ENCODE data around the gene SKA2. TPM values are rescaled to one million over a fixed set of nuclear protein-coding genes. Genes with fewer than 3 reads are reported as not detected.

SKA2 gene
- total and polyA plus RNA-seq, 4 donors = 20.5 to 111 (median 27.5) TPM

DNA sequence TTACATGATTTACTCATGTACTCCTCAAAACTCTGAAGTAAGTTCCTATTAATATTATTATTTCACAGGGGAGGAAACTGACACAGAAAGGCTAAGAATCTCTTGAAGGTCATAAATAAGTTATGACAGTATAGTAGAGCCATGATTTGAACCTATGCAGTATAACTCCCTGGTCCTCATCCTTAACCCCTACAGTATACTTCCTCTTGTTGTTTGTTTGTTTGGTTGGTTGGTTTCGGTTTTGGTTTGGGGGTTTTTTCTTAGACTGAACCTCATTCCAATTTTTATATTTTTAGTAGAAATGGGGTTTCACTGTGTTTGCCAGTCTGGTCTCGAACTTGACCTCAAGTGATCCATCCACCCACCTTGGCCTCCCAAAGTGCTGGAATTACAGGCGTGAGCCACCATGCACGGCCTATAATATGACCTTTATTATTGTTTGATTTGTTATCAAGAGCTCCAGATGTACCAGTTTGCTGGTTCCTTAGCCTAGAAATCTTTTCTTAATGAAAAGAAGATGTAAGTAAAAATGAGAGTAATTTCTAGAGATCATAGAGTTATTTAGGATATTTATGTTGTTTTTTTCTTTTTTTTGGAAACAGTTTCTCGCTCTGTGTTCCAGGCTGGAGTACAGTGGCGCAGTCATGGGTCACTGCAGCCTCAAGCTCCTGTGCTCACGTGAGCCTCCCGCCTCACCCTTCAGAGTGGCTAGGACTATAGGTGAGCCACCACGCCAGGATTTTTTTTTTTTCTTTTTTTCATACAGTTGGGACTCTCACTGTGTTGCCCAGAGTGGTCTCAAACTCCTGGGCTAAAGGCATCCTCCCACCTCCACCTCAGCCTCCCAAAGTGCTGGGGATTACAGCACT, 5.4 kb upstream of the SKA2 start:
- intact Hi-C loops (cut with DNase I) = no loop called here
- ATAC-seq (ENCODE audit: low FRiP score) (no peak), DNase-seq (no peak)
- Histone ChIP-seq H3K9me3 (ENCODE audit: control insufficient read depth, low read length) (no peaks in the 10 kb centered on the region), H3K27me3 (ENCODE audit: control insufficient read depth in 1 of 2, insufficient read depth in 2 of 2, low read length in 1 of 2) (no peaks in the 10 kb centered on the region), H3K27ac (ENCODE audit: low read depth in 1 of 2, low read length in 2 of 2) (no peak overlapping the region), H3K36me3 (ENCODE audit: control insufficient read depth in 1 of 2, insufficient read depth in 2 of 2, low read length in 1 of 2) (no peaks in the 10 kb centered on the region), H3K4me1 (ENCODE audit: control insufficient read depth in 1 of 2, insufficient read depth in 2 of 2, low read length in 2 of 2) (no peaks in the 10 kb centered on the region), H3K4me3 (ENCODE audit: low read length in 2 of 2) (no peak overlapping the region)
- 94% methylated on average over 9 of the region's 9 CpGs for WGBS, 2 donors

- ATAC-seq (ENCODE audit: low FRiP score) = peak; percentile 97
- Histone ChIP-seq H3K36me3 (ENCODE audit: control insufficient read depth in 1 of 2, insufficient read depth in 2 of 2, low read length in 1 of 2) (no peaks in the 10 kb centered on the region), H3K27ac (ENCODE audit: low read depth in 1 of 2, low read length in 2 of 2) (peak within 1 kb of the TSS in 1 of 2 donors; percentile 79), H3K4me1 (ENCODE audit: control insufficient read depth in 1 of 2, insufficient read depth in 2 of 2, low read length in 2 of 2) (peaks cover 0 to 1% of the 10 kb centered on the region in 2 donors), H3K27me3 (ENCODE audit: control insufficient read depth in 1 of 2, insufficient read depth in 2 of 2, low read length in 1 of 2) (no peaks in the 10 kb centered on the region), H3K9me3 (ENCODE audit: control insufficient read depth, low read length) (no peaks in the 10 kb centered on the region), H3K4me3 (ENCODE audit: low read length in 2 of 2) (peak within 1 kb of the TSS; percentile 58 to 62)
- peak; percentile 95 to 96 for DNase-seq
- WGBS, 2 donors = 1% methylated on average over 25 of the region's 25 CpGs
- intact Hi-C loops (cut with DNase I) = loop anchor here in 1 of 2 donors (5.0 kb wide), 1 partner anchor 48 kb away; the partner anchor contains the start of gene TRIM37
These were observed 622 bp upstream of the SKA2 start, which contains the start of gene PRR11 for GRCh38 chr17:59155439-59156177. TSS of gene PRR11 (plus strand) at chr17:59155746. CDS start at chr17:59169753, 14,007 bp downstream.

DNA sequence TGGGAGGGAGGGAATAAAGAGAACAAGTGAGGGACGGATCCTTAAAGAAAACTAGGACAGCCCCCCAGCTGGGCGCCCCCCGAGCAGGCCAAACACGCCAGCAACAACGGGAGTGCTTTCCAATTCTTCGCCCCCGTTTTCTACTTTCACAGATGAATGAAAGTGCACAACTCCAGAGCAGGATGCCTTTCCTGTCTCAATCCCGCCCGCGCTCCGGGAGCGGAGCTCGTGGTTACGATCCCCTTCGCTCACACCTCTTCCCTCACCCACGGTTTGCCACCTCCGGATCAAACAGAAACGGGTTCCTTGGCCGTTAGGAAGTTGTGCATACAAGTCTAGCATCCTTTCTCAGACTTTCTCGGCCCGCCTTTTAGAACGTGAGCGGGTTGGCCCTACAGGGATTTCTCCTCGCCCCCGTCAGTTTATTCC, 680 bp downstream of the SKA2 start:
- peaks cover 0 to 1% of the 10 kb centered on the region in 2 donors for H3K4me1 ChIP-seq (ENCODE audit: control insufficient read depth in 1 of 2, insufficient read depth in 2 of 2, low read length in 2 of 2)
- no peaks in the 10 kb centered on the region for H3K27me3 ChIP-seq (ENCODE audit: control insufficient read depth in 1 of 2, insufficient read depth in 2 of 2, low read length in 1 of 2)
- DNase-seq (peak in 1 of 2 donors; percentile 78), ATAC-seq (ENCODE audit: low FRiP score) (peak; percentile 2)
- intact Hi-C loops (cut with DNase I) = no loop called here
- H3K36me3 ChIP-seq (ENCODE audit: control insufficient read depth in 1 of 2, insufficient read depth in 2 of 2, low read length in 1 of 2) = no peaks in the 10 kb centered on the region
- H3K9me3 ChIP-seq (ENCODE audit: control insufficient read depth, low read length) = no peaks in the 10 kb centered on the region
- H3K27ac ChIP-seq (ENCODE audit: low read depth in 1 of 2, low read length in 2 of 2) = peak overlapping the region in 1 of 2 donors; percentile 79
- WGBS, 2 donors = 0% methylated on average over 25 of the region's 25 CpGs
- peak overlapping the region; percentile 58 to 62 for H3K4me3 ChIP-seq (ENCODE audit: low read length in 2 of 2)

GRCh38 chr17:59152925-59153324, 2.1 kb downstream of the SKA2 start:
- Histone ChIP-seq H3K27ac (ENCODE audit: low read depth in 1 of 2, low read length in 2 of 2) (no peak overlapping the region), H3K4me3 (ENCODE audit: low read length in 2 of 2) (no peak overlapping the region), H3K4me1 (ENCODE audit: control insufficient read depth in 1 of 2, insufficient read depth in 2 of 2, low read length in 2 of 2) (peaks cover 0 to 1% of the 10 kb centered on the region in 2 donors), H3K9me3 (ENCODE audit: control insufficient read depth, low read length) (no peaks in the 10 kb centered on the region), H3K36me3 (ENCODE audit: control insufficient read depth in 1 of 2, insufficient read depth in 2 of 2, low read length in 1 of 2) (no peaks in the 10 kb centered on the region), H3K27me3 (ENCODE audit: control insufficient read depth in 1 of 2, insufficient read depth in 2 of 2, low read length in 1 of 2) (no peaks in the 10 kb centered on the region)
- 36 to 49% methylated on average over 1 of the region's 1 CpG for WGBS, 2 donors
- intact Hi-C loops (cut with DNase I) = no loop called here
- no peak for ATAC-seq (ENCODE audit: low FRiP score)
- no peak for DNase-seq

- peaks cover 0 to 1% of the 10 kb centered on the region in 2 donors for H3K4me1 ChIP-seq (ENCODE audit: control insufficient read depth in 1 of 2, insufficient read depth in 2 of 2, low read length in 2 of 2)
- WGBS, 2 donors = 58 to 64% methylated on average over 1 of the region's 1 CpG
- no peak overlapping the region for H3K4me3 ChIP-seq (ENCODE audit: low read length in 2 of 2)
- no peaks in the 10 kb centered on the region for H3K27me3 ChIP-seq (ENCODE audit: control insufficient read depth in 1 of 2, insufficient read depth in 2 of 2, low read length in 1 of 2)
- no peaks in the 10 kb centered on the region for H3K36me3 ChIP-seq (ENCODE audit: control insufficient read depth in 1 of 2, insufficient read depth in 2 of 2, low read length in 1 of 2)
- DNase-seq = no peak
- H3K27ac ChIP-seq (ENCODE audit: low read depth in 1 of 2, low read length in 2 of 2) = no peak overlapping the region
- intact Hi-C loops (cut with DNase I) = no loop called here
- no peak for ATAC-seq (ENCODE audit: low FRiP score)
- no peaks in the 10 kb centered on the region for H3K9me3 ChIP-seq (ENCODE audit: control insufficient read depth, low read length)
These were observed 3.4 kb downstream of the SKA2 start for GRCh38 chr17:59151591-59151990.

GRCh38 chr17:59151006-59151405, 4.0 kb downstream of the SKA2 start:
- Histone ChIP-seq H3K27ac (ENCODE audit: low read depth in 1 of 2, low read length in 2 of 2) (no peak overlapping the region), H3K36me3 (ENCODE audit: control insufficient read depth in 1 of 2, insufficient read depth in 2 of 2, low read length in 1 of 2) (no peaks in the 10 kb centered on the region), H3K27me3 (ENCODE audit: control insufficient read depth in 1 of 2, insufficient read depth in 2 of 2, low read length in 1 of 2) (no peaks in the 10 kb centered on the region), H3K4me3 (ENCODE audit: low read length in 2 of 2) (no peak overlapping the region), H3K4me1 (ENCODE audit: control insufficient read depth in 1 of 2, insufficient read depth in 2 of 2, low read length in 2 of 2) (peaks cover 0 to 1% of the 10 kb centered on the region in 2 donors), H3K9me3 (ENCODE audit: control insufficient read depth, low read length) (no peaks in the 10 kb centered on the region)
- ATAC-seq (ENCODE audit: low FRiP score) (no peak), DNase-seq (no peak)
- WGBS, 2 donors = 72 to 73% methylated on average over 5 of the region's 5 CpGs
- intact Hi-C loops (cut with DNase I) = no loop called here

DNA sequence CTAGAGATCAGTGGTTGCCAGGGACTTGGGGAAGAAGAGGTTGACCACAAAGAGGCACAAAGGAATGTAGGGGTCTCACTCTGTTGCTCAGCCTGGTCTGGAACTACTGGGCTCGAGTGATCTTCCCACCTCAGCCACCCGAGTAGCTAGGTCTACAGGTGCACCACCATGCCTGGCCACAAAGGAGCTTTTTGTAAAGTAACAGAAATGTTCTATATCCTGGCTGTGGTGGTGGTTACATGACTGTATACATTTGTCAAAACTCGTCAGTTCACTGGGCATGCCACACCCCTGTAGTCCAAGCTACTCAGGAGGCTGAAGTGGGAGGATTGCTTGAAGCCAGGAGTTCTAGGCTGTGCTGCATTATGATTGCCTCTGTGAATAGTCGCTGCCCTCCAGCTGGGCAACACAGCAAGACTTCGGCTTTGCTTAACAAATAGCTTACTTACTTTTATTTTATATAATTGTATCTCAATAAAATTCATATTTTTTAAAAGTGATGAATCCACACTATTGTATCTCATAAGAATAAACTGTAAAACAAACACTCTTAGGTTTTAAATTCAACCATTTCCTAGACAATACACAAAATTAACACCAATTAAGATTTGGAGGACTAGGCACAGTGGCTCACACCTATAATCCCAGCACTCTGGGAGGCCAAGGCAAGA, 5.0 kb downstream of the SKA2 start:
- Histone ChIP-seq H3K27ac (ENCODE audit: low read depth in 1 of 2, low read length in 2 of 2) (no peak overlapping the region), H3K4me1 (ENCODE audit: control insufficient read depth in 1 of 2, insufficient read depth in 2 of 2, low read length in 2 of 2) (peaks cover 0 to 1% of the 10 kb centered on the region in 2 donors), H3K9me3 (ENCODE audit: control insufficient read depth, low read length) (no peaks in the 10 kb centered on the region), H3K36me3 (ENCODE audit: control insufficient read depth in 1 of 2, insufficient read depth in 2 of 2, low read length in 1 of 2) (no peaks in the 10 kb centered on the region), H3K4me3 (ENCODE audit: low read length in 2 of 2) (no peak overlapping the region), H3K27me3 (ENCODE audit: control insufficient read depth in 1 of 2, insufficient read depth in 2 of 2, low read length in 1 of 2) (no peaks in the 10 kb centered on the region)
- DNase-seq (no peak), ATAC-seq (ENCODE audit: low FRiP score) (no peak)
- 90 to 91% methylated on average over 5 of the region's 5 CpGs for WGBS, 2 donors
- intact Hi-C loops (cut with DNase I) = no loop called here

DNA sequence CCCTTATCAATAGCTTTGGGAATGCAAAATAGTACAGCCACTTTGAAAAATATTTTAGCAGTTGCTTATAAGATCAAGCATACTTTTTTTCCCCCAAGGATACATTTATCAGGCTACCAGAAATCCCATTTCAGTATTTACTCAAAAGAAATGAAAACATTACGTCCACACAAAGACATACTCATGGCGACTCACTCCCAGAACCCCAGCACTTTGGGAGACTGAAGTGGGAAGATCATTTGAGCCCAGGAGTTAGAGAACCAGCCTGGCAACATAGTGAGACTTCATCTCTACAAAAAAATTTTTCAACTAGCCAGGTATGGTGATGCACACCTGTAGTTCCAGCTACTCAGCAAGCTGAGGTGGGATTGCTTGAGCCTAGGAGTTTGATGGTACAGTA, 5.9 kb downstream of the SKA2 start:
- Histone ChIP-seq H3K4me1 (ENCODE audit: control insufficient read depth in 1 of 2, insufficient read depth in 2 of 2, low read length in 2 of 2) (peaks cover 0 to 1% of the 10 kb centered on the region in 2 donors), H3K27me3 (ENCODE audit: control insufficient read depth in 1 of 2, insufficient read depth in 2 of 2, low read length in 1 of 2) (no peaks in the 10 kb centered on the region), H3K27ac (ENCODE audit: low read depth in 1 of 2, low read length in 2 of 2) (no peak overlapping the region), H3K9me3 (ENCODE audit: control insufficient read depth, low read length) (no peaks in the 10 kb centered on the region), H3K36me3 (ENCODE audit: control insufficient read depth in 1 of 2, insufficient read depth in 2 of 2, low read length in 1 of 2) (no peaks in the 10 kb centered on the region), H3K4me3 (ENCODE audit: low read length in 2 of 2) (no peak overlapping the region)
- DNase-seq (no peak), ATAC-seq (ENCODE audit: low FRiP score) (no peak)
- intact Hi-C loops (cut with DNase I) = no loop called here
- WGBS, 2 donors = 50 to 56% methylated on average over 2 of the region's 2 CpGs
